Left hindlimb (tissue), 1 donor: Measurements from ENCODE around the gene CES5A.
"Not testable (repeated sequence)": the region's sequence is repeated elsewhere in the genome, so short reads cannot be mapped to it uniquely, and the experiment has no call there.

ENCODE experiments used
- DNase-seq: peaks from one replicate; pipeline ENCODE4 v3.0.0-alpha.2; 2018

The CES5A gene

DNA sequence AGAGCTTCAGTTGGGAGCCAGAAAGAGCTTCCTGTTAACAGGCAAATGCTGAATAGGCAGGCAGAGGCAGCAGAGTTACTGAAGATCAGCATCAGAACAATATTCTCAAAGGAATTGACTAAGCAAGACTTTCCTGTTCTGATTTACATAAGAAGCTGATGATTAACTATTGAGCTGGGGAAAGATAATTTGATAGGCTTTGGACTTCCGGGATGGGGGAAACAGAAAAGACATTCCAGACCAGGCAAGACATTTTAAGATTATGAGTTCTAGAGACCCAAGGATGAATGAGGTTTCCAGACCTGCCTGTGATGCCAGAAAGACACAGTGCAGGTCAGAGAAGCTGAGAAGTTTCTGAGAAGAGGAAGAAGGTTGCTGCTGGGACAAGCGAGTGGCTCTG is at the start of gene CES5A:
CES5A (minus strand) TSS at position 101 of the 400 bp plus-strand sequence. CDS start 152 bp downstream, outside the sequence.
- DNase-seq: no peak

- no peak for DNase-seq
Observed at GRCh38 chr16:55922662-55923061, 47.5 kb upstream of the CES5A start.

- no peak for DNase-seq
Observed at GRCh38 chr16:55917373-55918160, 42.4 kb upstream of the CES5A start.

DNA sequence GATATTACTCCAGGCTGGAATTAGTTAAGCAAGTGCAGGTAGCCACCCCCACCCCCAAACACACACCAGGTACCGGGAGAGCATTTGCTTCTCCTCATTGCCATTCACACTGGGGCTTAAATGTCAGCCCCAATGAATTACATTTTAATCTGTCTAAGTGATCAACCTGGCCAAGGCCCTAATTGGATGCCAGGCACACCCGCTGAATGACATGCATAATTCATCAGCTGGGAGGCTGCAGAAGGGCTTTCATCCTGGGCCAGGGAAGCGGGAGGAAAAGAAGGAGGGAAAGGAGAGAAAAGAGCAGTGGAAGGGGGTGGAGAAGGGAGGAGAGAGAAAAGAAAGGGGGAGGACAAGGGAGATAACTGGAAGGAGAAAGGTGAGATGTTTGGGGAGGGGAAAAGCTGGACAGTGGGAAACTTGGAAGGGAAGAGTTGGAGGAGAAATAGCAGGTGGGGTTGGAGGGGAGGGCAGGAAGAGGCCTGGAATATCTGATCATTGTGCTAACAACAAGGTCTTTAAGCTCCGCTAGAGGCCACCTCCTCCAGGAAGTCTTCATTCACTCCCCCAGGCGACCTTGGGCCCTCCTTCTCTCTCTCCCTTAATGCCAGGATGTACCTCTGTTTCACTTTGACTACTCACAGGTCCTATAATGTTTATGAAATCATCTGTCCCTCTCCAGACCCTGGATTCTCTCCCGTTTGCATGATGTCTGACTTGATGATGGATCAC is 40.1 kb upstream of the CES5A start:
- DNase-seq: no peak

DNA sequence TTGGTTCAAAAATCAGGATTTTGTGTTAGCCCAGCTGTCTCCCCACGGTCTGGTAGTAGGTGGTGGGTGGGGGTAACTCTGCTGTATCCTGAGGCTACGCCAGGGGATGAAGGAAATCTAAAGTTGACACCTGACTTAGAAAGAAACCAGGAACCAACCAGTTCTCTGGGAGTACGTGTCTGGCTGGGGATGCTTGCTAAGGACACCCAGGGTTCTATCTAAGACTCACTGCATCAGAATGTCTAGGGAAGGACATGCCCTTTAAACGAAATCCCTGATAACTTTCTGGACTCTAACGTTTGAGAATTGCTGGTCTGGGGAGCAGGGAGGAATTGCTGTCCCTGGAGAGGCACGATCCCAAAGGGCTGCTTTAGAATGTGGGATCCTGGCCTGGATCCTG is 39.2 kb upstream of the CES5A start:
- DNase-seq: no peak

GRCh38 chr16:55913716-55914115 is 38.5 kb upstream of the CES5A start:
- no peak for DNase-seq

DNA sequence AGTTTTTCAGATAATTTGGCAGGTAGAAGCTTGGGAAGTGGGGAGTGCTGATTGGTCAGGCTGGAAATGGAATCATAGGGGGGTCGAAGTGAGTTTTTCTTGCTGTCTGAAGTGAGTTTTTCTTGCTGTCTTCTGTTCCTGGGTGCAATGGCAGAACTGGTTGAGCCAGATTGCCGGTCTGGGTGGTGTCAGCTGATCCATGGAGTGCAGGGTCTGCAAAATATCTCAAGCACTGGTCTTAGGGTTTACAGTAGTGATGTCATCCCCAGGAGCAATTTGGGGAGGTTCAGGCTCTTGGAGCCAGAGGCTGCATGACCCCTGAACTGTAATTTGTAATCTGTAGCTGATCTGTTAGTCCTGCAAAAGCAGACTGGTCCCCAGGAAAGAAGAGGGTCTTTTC is 37.9 kb upstream of the CES5A start:
- DNase-seq: not testable (repeated sequence)

DNA sequence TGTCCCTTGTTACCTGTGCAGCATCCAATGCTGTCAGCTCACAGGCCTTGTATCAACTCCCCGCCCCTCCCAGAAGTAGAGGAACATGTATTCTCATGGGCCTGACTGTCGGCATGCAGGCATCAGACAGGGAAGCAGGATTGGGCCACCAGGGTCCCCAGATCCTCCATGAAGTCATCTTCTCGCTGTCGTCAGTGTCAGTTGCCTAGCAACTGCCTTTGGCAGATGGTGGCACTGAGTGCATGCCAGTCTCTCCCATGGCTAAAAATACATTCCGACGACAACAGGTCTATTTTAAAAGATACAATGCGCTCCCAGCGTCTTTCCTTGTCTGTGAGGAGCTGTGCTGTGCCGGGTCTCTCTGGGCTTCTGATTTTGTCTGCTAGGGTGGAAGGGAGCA is 36.8 kb upstream of the CES5A start:
- DNase-seq: no peak

GRCh38 chr16:55911616-55912015 is 36.4 kb upstream of the CES5A start:
- DNase-seq: no peak

- DNase-seq: no peak
Observed at GRCh38 chr16:55909876-55910275, 34.7 kb upstream of the CES5A start.

- no peak for DNase-seq
Observed at GRCh38 chr16:55908641-55909040, 33.5 kb upstream of the CES5A start.

GRCh38 chr16:55907661-55908060 is 32.5 kb upstream of the CES5A start:
- DNase-seq: no peak

DNA sequence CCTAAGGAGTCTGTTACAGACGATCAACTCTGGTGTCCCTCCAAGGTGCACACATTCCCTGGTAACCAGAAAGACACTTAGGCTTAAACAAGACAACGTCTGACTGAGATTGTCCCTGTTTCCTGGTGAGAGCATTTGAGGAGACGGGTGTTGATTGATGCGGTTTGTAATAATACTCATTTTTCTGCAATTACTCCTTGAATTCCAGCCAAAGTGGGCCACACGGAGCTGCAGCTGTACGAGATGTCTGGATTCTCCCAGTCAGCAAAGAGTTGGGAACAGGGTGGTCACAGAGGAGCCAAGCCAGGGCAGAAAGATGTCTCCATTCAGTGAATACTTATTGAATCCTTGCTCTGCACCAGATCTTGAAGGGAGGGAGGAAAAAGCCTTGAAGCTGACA is 30.9 kb upstream of the CES5A start:
- no peak for DNase-seq

DNA sequence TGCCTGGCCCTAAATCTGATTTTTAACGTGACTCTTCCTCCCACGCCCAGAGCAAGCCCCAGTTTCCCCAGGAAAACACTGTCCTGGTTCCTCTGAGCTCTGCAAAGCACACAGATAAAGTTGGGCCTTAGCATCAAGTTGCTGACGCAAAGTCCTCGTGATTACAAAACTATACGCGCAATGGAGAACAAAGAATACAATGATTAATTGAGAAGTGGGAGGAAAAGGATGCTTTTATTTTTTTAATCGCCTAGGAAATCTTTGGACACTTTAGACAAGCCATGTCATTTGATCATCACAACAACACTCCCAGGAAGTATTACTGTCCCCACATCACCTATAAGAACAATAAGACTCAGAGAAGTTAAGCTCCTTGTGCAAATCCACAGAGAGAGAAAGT is 30.5 kb upstream of the CES5A start:
- no peak for DNase-seq

- DNase-seq: peak; percentile 38
Observed at GRCh38 chr16:55901566-55902217, 26.5 kb upstream of the CES5A start.

GRCh38 chr16:55900616-55901393 is 25.6 kb upstream of the CES5A start:
- no peak for DNase-seq

DNA sequence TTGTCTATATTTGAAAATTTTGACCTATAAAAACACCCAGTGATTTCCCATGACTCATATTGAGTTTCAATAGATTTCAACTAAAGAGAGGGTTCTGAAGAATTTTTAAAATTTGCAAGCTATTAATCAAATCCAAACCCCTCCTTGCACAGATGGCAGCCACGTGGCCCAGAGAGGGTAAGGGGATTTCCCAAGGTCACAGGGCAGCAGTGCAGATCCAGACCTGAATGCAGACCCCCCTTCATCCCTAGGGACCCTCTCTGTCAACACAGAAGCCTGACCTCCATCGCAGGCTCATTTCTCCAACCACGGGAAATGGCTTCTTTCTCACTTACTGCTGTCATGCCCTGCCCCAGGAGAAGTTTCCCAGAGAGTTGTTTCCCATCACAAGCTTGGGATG is 24.7 kb upstream of the CES5A start:
- DNase-seq: no peak

DNA sequence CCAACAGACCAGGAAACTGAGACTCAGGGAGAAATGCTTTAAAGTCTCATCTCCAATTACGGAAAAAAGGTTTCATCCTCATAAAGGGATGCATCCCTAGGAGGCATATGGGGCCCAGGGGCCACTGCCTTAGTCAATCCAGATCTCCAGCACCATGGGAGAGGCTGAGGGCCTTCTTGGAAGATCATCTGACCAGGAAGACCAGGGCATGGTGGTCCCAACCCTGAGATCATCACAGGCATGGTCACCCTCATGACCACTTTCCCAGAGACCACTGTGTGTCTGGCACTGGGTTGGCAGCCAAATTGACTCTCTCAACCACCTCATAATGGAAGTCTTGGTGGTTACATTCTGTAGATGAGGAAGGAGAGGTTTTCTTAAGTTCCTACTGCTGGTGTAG is 23.4 kb upstream of the CES5A start:
- DNase-seq: no peak

GRCh38 chr16:55892821-55893220 is 17.6 kb upstream of the CES5A start:
- DNase-seq: no peak

GRCh38 chr16:55889518-55889917 is 14.3 kb upstream of the CES5A start:
- no peak for DNase-seq

DNA sequence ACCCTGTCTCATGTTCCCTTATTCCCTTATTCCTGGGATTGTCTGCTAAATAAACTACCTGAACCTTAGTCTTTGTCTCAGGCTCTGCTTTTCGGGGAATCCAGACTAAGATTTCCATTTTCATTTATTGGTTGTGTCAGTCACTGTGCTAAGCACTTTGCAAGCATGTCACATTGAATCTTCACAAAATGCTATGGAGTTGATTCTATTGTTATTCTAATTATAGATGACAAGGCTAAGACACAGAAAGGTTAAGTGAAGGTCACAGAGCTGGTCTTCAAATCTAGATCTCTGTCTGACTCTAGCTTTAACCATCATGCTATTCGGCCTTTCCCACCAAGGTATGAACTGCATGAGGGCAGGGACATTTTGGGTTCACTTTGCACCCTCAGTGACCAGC is 13.4 kb upstream of the CES5A start:
- DNase-seq: no peak

GRCh38 chr16:55876854-55877253 is 1.7 kb upstream of the CES5A start:
- no peak for DNase-seq

DNA sequence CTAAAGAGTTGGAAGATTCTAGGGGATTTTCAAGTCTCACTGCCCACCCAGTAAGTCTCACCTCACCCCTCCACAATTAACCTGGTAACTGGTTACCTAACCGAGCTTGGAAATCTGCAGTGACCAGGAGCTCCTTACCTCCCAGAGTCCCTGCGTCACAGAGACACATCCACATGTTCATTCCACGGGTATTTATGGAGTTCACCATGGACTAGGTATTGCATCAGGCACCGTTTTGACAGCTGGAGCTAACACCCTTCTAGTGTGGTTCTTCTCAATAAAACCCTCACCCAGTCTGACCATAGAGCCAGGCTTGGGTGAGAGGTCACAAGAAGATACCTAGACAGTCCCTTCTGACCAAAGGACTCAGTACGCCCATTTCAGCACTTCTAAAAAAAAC is 2.1 kb downstream of the CES5A start:
- no peak for DNase-seq
